Measurements from ENCODE around the gene NHEJ1.

NHEJ1 gene

GRCh38 chr2:219071131-219071816, 89.3 kb downstream of the NHEJ1 start:
- Histone ChIP-seq H3K36me3 (ENCODE audit: control insufficient read depth, insufficient read depth, low read length) (no peaks in the 10 kb centered on the region), H3K27me3 (ENCODE audit: control insufficient read depth, insufficient read depth, low read length) (no peaks in the 10 kb centered on the region), H3K4me3 (ENCODE audit: low read depth, low read length) (no peak overlapping the region), H3K4me2 (ENCODE audit: low read length) (no peak overlapping the region), H2AFZ (no peak overlapping the region), H3K79me2 (no peaks in the 10 kb centered on the region), H3K4me1 (no peaks in the 10 kb centered on the region), H3K9me3 (ENCODE audit: control insufficient read depth, low read length) (no peaks in the 10 kb centered on the region), H3K27ac (no peak overlapping the region), H3K9ac (no peak overlapping the region)
- TF ChIP-seq CTCF (IDR thresholded peaks at IDR 0.05) = no peak

GRCh38 chr2:219065484-219065883, 95.1 kb downstream of the NHEJ1 start:
- Histone ChIP-seq H3K4me3 (ENCODE audit: low read depth, low read length) (no peak overlapping the region), H3K36me3 (ENCODE audit: control insufficient read depth, insufficient read depth, low read length) (no peaks in the 10 kb centered on the region), H3K27me3 (ENCODE audit: control insufficient read depth, insufficient read depth, low read length) (no peaks in the 10 kb centered on the region), H3K4me1 (no peaks in the 10 kb centered on the region), H3K9ac (no peak overlapping the region), H3K27ac (no peak overlapping the region), H3K4me2 (ENCODE audit: low read length) (no peak overlapping the region), H2AFZ (no peak overlapping the region), H3K9me3 (ENCODE audit: control insufficient read depth, low read length) (no peaks in the 10 kb centered on the region), H3K79me2 (no peaks in the 10 kb centered on the region)
- no peak for TF ChIP-seq CTCF (IDR thresholded peaks at IDR 0.05)

- no peak overlapping the region for H3K4me3 ChIP-seq (ENCODE audit: low read depth, low read length)
- no peak overlapping the region for H2AFZ ChIP-seq
- H3K79me2 ChIP-seq = no peaks in the 10 kb centered on the region
- peaks cover 12% of the 10 kb centered on the region for H3K27me3 ChIP-seq (ENCODE audit: control insufficient read depth, insufficient read depth, low read length)
- H3K9ac ChIP-seq = no peak overlapping the region
- H3K4me2 ChIP-seq (ENCODE audit: low read length) = no peak overlapping the region
- no peak overlapping the region for H3K27ac ChIP-seq
- no peaks in the 10 kb centered on the region for H3K36me3 ChIP-seq (ENCODE audit: control insufficient read depth, insufficient read depth, low read length)
- no peaks in the 10 kb centered on the region for H3K9me3 ChIP-seq (ENCODE audit: control insufficient read depth, low read length)
- TF ChIP-seq CTCF (IDR thresholded peaks at IDR 0.05) = no peak
- peaks cover 20% of the 10 kb centered on the region for H3K4me1 ChIP-seq
Measured at GRCh38 chr2:219062081-219062480, 98.5 kb downstream of the NHEJ1 start.

- Histone ChIP-seq H3K9me3 (ENCODE audit: control insufficient read depth, low read length) (no peaks in the 10 kb centered on the region), H3K36me3 (ENCODE audit: control insufficient read depth, insufficient read depth, low read length) (no peaks in the 10 kb centered on the region), H3K4me3 (ENCODE audit: low read depth, low read length) (no peak within 1 kb of the TSS), H3K79me2 (no peaks in the 10 kb centered on the region), H3K9ac (no peak within 1 kb of the TSS), H3K27me3 (ENCODE audit: control insufficient read depth, insufficient read depth, low read length) (peaks cover 18% of the 10 kb centered on the region), H3K4me1 (peaks cover 20% of the 10 kb centered on the region), H2AFZ (peak within 1 kb of the TSS; percentile 33), H3K4me2 (ENCODE audit: low read length) (peak within 1 kb of the TSS; percentile 68), H3K27ac (no peak within 1 kb of the TSS)
- TF ChIP-seq CTCF (IDR thresholded peaks at IDR 0.05) = no peak
Measured at GRCh38 chr2:219060821-219061791, 99.5 kb downstream of the NHEJ1 start, which contains the start of gene IHH. Gene IHH, minus strand, starts transcription at chr2:219060921. Its CDS starts 454 bp downstream, at chr2:219060467.
